Vagina (tissue), 2 donors: ENCODE results near the gene SCMH1.

Experiments used
- CTCF ChIP-seq, 3 experiments: fragments of 450-650 bp in 2 of 3; fragments of 200-600 bp in 1 of 3; sonication (generic) in 1 of 3; IDR thresholded peaks; one replicate each; pipeline ENCODE4 v1.5.1; 2017 to 2019; ENCODE audit warnings: antibody characterized with exemption in 3 of 3, mild to moderate bottlenecking in 2 of 3, moderate library complexity in 2 of 3
- POLR2A ChIP-seq, 2 donors: fragments of 450-650 bp; IDR thresholded peaks; one replicate each; pipeline ENCODE4 v1.6.1; 2017; ENCODE audit warnings: antibody characterized with exemption in 2 of 2, mild to moderate bottlenecking in 2 of 2, moderate library complexity in 2 of 2
- POLR2AphosphoS5 ChIP-seq, 2 donors: sonication (generic); formaldehyde crosslinking; IDR thresholded peaks; one replicate each; pipeline ENCODE4 v1.9.0; 2017; ENCODE audit warnings: antibody characterized with exemption in 2 of 2, mild to moderate bottlenecking in 2 of 2, low read depth in 1 of 2; ENCODE audit not compliant: insufficient read depth in 1 of 2

- no peak for TF ChIP-seq CTCF (IDR thresholded peaks at IDR 0.05)
- TF ChIP-seq POLR2A (IDR thresholded peaks at IDR 0.05) = no peak
- no peak for TF ChIP-seq POLR2AphosphoS5 (IDR thresholded peaks at IDR 0.05; ENCODE audit: insufficient read depth in 1 of 2, low read depth in 1 of 2)
Observed at GRCh38 chr1:40986328-40986783, 255.8 kb downstream of the SCMH1 start.
